GM19455 (cell line): ENCODE measurements around the gene CTNNBL1.
"Not testable (repeated sequence)": the region's sequence is repeated elsewhere in the genome, so short reads cannot be mapped to it uniquely, and the experiment has no call there.

Experiments
- ATAC-seq: cut with Tn5 transposase; IDR thresholded peaks from one replicate; pipeline ENCODE4 v1.9.1; 2021; ENCODE audit not compliant: unreplicated experiment

CTNNBL1 gene

DNA sequence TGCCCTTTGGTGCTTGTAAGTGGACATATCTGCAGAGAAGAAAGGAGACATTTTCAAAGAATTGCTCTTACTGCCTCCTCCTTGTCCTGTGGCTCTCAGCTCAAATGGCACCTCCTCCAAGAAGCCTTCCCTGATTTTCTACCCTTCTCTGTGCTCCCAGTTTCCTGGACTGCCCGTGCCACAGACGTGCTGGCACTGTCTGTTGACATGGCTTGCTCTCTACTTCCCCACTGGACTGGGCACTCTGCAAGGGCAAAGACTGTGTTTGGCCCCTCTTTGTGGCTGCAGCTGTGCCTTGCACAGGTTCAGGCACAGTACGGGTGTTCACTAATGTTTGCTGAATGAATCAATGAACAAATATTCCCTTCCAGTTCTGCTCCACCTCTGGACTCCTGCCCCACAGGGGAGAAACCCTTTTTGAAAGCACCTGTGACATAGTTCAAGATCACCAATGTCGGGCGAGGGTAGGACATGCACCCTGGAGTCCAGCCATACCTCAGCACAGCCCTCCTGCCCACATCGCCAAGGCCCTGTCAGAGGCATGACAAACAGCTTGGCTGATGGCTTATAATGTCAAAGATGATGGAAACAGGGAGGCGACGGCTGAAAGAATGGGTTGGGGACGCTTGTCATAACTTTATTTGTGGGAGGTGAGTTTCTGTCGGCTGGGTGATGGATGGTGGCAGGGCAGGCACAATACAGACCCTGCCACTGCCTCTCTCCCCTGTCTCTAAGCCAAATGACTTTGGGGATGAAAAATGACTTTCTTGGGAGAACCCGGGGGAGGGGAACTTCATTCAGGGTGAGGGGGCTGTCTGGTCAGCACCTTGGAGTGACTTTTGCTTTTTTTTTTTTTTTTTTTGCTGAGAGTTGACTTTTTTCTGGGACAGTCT lies 15.6 kb upstream of the CTNNBL1 start:
- no peak for ATAC-seq

DNA sequence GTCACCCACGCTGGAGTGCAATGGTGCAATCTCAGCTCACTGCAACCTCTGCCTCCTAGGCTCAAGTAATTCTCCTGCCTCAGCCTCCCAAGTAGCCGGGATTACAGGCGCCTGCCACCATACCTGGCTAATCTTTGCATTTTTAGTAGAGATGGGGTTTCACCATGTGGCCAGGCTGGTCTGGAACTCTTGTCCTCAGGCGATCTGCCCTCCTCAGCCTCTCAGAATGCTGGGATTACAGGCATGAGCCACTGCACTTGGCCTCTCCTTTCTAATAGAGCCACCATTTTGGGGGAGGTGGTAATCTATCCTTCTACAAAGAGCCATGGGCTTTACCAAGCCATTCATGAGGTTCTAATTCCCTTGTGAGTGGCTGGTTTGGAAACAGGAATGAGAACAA lies 14.1 kb upstream of the CTNNBL1 start:
- ATAC-seq, result not testable (repeated sequence)

DNA sequence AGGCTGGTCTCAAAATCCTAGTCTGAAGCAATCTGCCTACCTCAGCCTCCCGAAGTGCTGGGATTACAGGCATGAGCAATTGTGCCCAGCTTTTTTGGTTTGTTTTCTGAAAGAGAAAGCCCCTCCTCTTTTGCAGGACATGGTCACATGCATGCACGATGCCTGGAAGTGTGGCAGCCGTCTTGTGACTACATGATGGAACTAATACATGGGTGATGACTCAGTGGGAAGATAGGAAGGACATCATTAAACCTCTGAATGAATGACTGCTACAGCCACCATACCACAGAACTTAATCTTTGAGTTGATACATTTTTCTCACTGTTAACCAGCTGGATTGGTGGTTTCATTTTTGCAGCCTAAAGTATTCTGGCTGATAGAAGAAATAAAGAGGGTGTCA lies 13.4 kb upstream of the CTNNBL1 start:
- ATAC-seq, result no peak

DNA sequence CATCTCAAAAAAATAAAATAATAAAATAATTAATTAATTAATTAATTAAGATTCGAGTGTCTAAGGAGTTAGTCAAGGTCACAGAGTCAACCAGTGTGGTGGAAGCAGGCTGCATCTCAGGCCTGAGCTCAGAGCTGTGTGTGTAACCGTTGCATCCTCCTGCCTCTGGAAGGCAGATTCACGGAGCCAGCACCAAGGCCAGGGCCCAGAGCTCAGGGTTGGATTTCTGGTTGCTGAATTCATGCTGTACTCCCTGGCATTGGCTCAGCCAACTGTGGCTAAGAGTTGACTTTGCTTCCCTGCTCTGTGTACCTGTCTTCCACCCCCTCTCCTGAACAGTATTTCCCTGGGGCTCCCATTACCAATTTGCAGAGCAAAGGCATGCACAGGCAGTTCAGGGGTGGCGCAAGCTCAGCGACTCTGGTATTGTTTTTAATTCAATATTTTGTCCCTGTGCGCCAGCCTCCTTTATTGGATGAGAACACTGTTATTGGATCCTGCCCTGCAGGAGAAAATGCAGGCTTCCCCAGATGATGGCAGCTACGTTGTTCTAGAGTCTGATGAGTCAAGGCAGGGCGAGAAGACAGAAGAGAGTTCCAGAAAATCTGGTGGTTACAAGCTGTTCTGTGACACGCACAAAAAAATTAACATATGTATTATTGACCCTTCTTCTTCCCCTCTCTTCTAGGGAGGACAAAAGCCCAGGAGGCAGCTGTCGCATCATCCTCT lies 12.3 kb upstream of the CTNNBL1 start:
- no peak for ATAC-seq

DNA sequence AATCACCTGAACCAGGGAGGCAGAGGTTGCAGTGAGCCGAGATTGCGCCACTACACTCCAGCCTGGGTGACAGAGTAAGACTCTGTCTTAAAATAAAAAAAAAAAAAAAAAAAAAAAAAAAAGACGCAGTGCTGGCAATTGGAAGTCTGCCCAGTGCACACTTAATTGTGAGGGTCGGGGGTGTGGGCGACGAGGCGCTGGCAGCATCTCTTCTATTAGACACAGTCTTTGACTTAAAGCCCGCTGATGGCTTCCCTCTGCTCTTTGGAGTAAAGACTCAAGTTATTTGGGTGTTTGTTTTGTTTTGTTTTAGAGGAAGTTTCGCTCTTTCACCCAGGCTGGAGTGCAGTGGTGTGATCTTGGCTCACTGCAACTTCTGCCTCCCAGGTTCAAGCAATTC lies 10.7 kb upstream of the CTNNBL1 start:
- not testable (repeated sequence) for ATAC-seq

DNA sequence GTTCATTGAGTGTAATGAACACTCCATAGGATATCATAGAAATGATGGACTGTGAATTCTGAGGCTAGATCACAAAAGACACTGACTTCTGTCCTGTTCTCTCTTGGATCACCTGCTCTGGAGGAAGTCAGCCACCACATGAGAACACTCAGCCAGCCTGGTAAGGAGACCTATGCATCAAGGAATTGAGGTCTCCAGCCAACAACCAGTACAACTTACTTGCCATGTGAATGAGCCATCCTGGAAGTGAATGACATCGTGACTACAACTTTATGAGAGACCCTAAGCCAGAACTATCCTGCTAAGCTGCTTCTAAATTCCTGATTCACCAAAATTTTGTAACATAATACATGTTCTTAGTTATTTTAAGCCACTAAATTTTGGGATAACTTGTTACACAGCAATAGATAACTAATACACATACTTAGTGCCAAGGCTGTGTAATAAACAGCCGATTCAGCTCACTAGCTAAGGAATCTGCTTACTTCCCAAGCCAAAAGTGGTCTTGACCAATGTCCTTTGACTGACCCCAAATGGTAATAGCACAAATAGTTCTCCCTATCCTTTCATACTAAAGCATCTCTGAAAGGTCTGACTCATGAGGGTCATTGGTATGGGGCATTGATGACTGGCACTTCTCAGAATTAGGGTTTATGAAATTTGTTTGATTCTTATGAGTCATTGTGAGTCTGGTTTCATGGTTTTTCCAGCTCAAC lies 6.9 kb upstream of the CTNNBL1 start:
- no peak for ATAC-seq

DNA sequence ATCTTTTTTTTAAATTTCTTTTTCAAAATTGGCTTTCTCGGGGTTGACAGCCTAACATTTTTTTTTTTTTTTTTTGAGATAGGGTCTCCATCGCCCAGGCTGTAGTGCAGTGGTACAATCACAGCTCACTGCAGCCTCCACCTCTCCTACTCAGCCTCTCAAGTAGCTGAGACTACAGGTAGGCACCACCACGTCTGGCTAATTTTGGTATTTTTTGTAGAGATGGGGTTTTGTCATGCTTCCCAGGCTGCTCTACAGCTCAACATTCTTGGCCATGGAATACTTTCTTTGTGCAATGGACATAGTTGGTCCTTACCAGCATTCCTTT lies 6.4 kb upstream of the CTNNBL1 start:
- no peak for ATAC-seq

DNA sequence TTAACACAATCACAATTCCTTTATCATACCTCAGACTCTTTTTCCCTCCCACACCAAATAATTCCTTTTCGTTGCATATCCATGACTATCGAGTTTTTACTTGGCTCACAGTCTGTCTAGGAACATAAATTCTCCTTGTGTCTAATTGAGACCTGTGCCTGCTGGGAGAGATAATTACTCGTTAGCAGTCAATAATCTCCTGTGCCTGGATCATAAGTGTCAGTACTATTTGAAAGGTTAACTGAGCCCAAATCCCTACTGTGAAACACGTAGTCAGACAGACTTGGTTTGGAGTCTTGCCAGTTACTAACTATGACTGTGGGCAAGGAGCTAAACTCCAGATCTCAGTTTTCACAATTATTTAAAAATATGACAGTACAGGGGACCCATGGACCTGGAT lies 5.7 kb upstream of the CTNNBL1 start:
- no peak for ATAC-seq

DNA sequence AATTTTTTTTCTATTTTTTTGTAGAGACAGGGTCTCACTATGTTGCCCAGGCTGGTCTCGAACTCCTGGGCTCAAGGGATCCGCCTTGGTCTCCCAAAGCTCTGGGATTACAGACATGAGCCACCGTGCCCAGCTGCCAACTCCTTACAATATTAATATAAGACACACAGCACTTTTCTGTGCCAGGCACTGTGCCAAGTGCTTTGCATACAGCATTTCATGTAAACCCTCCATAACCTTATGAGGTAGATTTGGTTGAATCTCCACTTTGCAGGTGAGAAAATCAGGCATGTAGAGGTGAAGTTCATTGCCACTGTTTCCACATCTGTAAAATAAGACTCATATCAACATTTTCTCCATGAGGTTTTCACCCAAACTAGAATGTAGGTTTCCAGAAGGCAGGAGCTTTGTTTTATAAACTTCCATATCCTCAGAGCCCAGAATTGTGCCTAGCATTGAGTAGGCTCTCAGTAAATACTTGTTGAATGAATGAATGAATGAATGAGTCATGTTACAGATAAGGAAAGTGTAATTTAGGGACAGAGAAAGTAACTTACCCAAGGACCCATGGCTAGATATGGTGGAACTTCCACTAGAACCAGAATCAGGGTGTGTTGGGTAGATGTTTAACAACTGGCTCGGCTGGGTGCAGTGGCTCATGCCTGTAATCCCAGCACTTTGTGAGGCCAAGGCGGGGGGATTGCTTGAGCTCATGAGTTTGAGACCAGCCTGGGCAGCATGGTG lies 3.0 kb upstream of the CTNNBL1 start:
- ATAC-seq, result no peak

DNA sequence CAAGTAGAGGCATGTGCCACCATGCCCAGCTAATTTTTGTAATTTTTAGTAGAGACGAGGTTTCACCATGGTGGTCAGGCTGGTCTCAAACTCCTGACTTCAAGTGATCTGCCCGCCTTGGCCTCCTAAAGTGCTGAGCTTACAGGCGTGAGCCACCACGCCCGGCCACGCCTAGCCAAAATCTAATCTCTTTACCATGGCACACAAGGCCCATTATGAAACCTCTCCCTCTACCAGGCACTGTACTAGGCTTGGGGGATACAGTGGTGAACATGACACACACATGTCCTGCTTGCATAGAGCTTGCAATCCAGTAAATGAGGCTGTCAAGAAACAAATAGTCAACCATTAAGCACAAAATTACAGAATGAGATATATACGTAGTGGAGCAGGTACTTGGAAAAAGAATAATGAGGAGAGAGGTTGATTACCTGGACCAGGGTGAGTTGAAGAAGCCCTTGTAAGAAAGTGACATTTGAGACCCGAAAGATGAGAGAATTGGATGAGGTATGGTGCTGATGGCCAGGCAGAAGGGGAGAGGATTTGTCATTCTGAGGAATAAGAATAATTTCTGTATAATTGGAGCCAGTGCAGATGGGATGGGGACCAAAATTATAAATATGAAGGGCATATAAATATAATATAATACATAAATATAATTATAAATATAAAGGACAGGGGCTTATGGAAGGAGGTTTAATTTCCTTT lies 1.2 kb upstream of the CTNNBL1 start:
- no peak for ATAC-seq

DNA sequence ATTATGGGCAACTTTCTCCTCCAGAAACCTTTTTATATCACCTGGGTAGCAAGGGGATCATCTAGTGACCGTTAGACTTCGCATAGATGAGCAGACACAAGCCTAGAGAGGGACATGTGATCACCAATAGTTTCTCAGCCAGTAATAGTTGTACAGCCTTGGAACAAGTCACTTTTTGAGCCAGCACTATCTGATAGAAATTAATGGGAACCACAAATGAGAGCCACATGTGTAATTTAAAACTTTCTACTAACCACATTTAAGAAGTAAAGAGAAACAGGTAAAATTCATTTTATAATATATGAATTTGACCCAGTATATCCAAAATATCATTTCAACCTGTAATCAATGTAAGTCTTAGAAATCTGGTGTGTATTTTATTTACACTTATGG lies 592 bp upstream of the CTNNBL1 start:
- ATAC-seq, result no peak

DNA sequence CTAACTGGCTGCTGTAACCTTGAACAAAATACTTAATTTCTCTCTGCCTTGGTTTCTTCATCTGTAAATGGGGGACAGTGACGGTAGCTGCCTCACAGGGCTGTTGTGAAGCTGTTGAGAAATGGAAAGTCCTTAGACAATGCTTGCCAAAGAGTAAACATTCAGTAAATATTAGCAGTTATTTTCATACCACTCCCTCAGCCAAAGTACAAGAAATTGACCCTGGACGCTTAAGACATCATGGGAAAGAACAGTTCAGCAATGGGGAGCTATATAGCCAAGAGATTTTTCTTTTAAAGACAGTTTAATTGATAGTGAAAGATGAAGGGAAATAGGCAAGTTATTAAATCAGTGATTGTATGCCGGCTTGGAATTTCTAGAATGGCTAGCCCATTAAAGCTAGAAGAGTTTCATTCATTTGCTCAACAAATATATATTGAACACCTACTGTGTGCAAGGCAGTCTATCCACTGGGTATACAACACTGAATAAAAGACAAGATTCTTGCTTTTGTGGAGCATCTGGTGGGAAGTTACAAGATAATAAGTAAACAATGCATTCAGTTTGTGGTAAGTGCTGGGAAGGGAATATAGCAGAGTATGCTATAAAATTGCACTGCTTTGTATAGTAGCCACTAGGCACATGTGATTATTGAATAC lies 2.0 kb downstream of the CTNNBL1 start:
- ATAC-seq, result no peak

DNA sequence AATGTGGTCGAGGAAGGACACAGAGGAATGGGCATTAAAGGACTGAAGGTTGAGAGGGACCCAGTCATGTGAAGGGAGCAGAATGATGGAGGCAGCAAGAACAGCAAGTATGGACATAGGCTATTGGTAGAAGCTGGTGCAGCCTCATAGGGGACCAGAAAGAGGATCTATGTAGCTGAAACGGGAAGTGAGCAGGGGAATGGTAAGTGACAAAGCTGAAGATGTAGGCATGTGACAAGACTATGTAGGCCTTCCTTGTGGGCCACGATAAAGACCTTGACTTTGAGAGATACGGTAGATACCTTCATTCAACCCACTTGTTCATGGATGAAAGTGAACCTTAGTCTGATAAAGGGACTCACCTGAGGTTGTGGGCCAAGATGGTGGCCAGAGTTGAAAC lies 3.5 kb downstream of the CTNNBL1 start:
- ATAC-seq, result no peak

DNA sequence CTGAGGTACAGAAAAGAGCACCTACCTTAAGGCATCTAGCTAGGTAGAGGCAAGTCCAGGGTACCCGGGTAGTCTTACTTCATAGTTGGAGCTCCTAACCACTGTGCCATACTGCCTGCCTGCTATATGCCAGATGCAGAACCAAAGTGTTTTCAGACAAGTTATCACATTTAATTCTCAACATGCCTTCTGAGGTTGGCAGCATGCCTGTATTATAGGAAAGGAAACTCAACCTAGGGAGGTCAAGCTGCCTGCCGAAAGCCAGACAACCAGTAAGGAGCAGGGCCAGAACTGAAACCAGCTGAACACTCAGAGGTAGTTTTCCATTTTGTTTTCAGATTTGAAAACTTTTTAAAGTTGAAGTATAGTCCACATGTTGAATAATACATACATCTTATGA lies 5.4 kb downstream of the CTNNBL1 start:
- no peak for ATAC-seq

DNA sequence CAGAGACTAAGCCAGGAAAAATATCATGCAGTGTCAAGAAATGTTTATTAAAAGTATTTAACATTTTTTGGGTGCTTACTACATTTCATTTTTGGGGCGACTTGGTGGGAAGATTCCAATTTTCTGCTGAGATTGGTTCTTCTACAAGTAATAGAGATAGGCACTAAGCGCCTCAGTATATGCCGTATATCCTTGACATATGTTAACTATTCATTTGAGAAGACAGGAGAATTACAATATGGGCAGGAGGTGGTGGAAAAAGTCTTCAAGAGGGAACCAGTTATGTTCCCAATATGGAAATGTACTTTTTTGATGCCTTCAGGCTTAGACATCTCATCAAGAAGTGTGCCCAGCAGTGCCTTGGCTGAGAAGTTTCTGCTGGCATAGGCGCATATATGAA lies 6.5 kb downstream of the CTNNBL1 start:
- no peak for ATAC-seq

DNA sequence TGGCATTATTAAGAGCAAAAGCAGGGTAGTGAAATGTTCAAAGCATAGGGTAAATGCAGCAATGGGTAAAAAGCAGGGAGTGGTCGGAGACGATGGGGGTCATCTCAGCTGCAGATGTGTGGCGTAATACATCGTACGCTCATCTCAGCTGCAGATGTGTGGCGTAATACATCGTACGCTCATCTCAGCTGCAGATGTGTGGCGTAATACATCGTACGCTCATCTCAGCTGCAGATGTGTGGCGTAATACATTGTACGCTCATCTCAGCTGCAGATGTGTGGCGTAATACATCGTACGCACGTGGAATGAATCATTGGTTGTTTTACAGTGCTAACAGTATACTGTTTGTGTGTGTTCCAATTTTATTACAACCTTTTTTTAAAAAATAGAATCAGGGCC lies 7.8 kb downstream of the CTNNBL1 start:
- ATAC-seq, result not testable (repeated sequence)

DNA sequence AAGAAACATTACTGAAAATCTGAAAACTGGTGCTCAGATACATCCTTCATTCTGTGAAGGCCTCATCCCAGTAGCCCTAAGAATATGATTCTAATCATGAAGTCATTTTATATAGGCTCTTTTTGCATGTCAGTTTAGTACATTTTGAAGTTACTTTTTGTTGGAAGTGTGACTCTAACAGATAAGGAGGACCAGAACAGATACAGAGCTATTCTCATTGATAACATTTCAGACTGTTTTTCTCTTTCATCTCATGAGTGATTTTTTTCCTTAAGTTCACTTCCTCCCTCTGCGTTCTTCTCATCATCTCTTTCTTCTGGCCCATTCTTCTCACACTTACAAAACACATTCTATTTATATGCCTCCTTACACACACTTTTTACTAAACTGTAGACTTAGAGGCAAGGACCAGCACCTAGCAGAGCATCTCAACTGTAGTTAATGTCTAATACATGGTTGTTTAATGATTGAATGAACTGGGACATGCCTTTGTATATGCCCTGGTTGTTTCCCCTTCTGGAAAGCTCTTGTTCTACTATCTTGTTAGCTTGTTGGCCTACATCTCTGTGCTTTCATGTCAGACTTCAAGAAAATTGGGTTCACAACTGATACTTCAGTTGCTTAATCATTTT lies 8.7 kb downstream of the CTNNBL1 start:
- ATAC-seq, result no peak

DNA sequence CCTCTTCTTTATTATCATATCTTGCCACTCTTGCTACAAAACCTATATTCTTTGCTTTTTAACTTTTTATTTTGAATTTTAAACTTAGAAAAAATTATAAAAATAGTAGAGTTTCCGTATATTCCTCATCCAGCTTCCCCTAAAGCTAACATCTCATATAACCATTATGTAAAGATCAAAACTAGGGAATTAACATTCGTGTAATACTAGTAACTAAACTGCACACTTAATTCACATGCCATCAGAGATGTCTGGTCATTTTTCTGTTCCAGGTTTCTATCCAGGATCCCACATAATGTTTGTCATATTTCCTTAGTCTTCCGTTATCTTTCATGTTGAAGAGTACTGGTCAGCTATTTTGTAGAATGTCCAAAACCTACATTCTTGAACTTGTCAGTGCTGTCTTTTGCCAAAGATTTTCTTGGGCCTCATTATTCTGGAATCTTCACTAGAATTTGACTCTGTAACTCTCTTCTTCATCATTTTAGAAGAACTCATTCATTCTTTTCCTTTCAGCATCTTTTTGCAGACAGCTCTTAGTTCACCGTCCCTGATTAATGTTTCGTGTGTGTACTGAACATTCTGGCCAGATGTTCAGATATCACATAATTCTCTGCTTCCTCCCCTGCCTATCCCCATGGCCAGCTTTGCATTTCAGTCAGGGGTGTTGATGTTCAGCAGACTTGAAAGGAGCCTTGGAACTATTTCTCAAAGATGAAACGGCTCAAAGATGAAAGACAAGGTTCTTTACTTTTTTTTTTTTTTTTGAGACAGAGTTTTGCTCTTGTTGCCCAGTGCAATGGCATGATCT lies 9.4 kb downstream of the CTNNBL1 start:
- no peak for ATAC-seq

DNA sequence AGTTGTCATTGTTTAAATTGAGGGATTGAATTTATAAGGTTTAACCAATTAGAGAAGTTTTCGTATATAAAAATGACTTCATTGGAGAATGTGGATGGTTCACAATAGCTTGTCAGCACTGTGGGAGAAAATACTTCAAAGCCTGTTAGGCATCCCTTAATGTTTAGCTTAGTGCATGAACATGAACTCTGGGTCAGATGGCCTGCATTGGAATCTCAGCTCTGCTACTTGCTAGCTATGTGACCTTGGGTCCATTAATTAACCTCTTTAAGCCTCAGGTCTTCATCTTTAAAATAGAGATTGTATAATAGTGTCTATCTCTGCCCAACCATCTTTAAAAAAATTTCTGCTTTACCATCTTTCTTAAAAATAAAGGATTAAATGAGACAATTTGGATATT lies 11.1 kb downstream of the CTNNBL1 start:
- no peak for ATAC-seq
